ENCODE measurements around the gene LEAP2. TPM values are rescaled to one million over a fixed set of nuclear protein-coding genes. Genes with fewer than 3 reads are reported as not detected.

Gene LEAP2
- total and polyA plus RNA-seq, 9 donors: 0.74 to 3.2 (median 1.5) TPM

- 62% methylated on average over 2 of the region's 5 CpGs for WGBS (ENCODE audit: insufficient coverage)
- Histone ChIP-seq H3K4me3 (ENCODE audit: low read length) (no peak overlapping the region), H3K27ac (ENCODE audit: low read length) (no peak overlapping the region), H3K9me3 (replicated peaks; ENCODE audit: control insufficient read depth, low read depth, low read length) (no peaks in the 10 kb centered on the region), H3K36me3 (ENCODE audit: control insufficient read depth, insufficient read depth, low read length) (no peaks in the 10 kb centered on the region), H3K4me1 (ENCODE audit: control insufficient read depth, insufficient read depth, low read length) (peaks cover 4% of the 10 kb centered on the region), H3K27me3 (ENCODE audit: control insufficient read depth, insufficient read depth, low read length) (peaks cover 3% of the 10 kb centered on the region)
- DNase-seq: no peak
Measured at GRCh38 chr5:132860742-132861141, 12.7 kb upstream of the LEAP2 start.

- WGBS (ENCODE audit: insufficient coverage): 4% methylated on average over 17 of the region's 30 CpGs
- H3K4me3 ChIP-seq (ENCODE audit: low read length): peak overlapping the region; percentile 98
- no peak for DNase-seq
- H3K27me3 ChIP-seq (ENCODE audit: control insufficient read depth, insufficient read depth, low read length): peaks cover 3% of the 10 kb centered on the region
- H3K4me1 ChIP-seq (ENCODE audit: control insufficient read depth, insufficient read depth, low read length): peaks cover 22% of the 10 kb centered on the region
- peaks cover 25% of the 10 kb centered on the region for H3K36me3 ChIP-seq (ENCODE audit: control insufficient read depth, insufficient read depth, low read length)
- no peaks in the 10 kb centered on the region for H3K9me3 ChIP-seq (replicated peaks; ENCODE audit: control insufficient read depth, low read depth, low read length)
- H3K27ac ChIP-seq (ENCODE audit: low read length): peak overlapping the region; percentile 98
Measured at GRCh38 chr5:132865668-132866341, 7.7 kb upstream of the LEAP2 start.

GRCh38 chr5:132866342-132867045 is 7.0 kb upstream of the LEAP2 start, which contains the start of the genes GDF9 and UQCRQ:
GDF9 (minus strand) TSS chr5:132866469; CDS start chr5:132864533, 1,936 bp downstream.
UQCRQ (plus strand) TSS chr5:132866642; CDS start chr5:132866882, 240 bp downstream.
- peak within 1 kb of the TSS; percentile 98 for H3K4me3 ChIP-seq (ENCODE audit: low read length)
- H3K9me3 ChIP-seq (replicated peaks; ENCODE audit: control insufficient read depth, low read depth, low read length): no peaks in the 10 kb centered on the region
- peak; percentile 100 for DNase-seq
- whole genome bisulfite sequencing (ENCODE audit: insufficient coverage): under 1% methylated on average over 52 of the region's 55 CpGs
- peak within 1 kb of the TSS; percentile 98 for H3K27ac ChIP-seq (ENCODE audit: low read length)
- H3K27me3 ChIP-seq (ENCODE audit: control insufficient read depth, insufficient read depth, low read length): peaks cover 3% of the 10 kb centered on the region
- peaks cover 25% of the 10 kb centered on the region for H3K36me3 ChIP-seq (ENCODE audit: control insufficient read depth, insufficient read depth, low read length)
- H3K4me1 ChIP-seq (ENCODE audit: control insufficient read depth, insufficient read depth, low read length): peaks cover 23% of the 10 kb centered on the region

- Histone ChIP-seq H3K9me3 (replicated peaks; ENCODE audit: control insufficient read depth, low read depth, low read length) (no peaks in the 10 kb centered on the region), H3K27ac (ENCODE audit: low read length) (peak overlapping the region; percentile 98), H3K27me3 (ENCODE audit: control insufficient read depth, insufficient read depth, low read length) (peaks cover 3% of the 10 kb centered on the region), H3K4me3 (ENCODE audit: low read length) (peak overlapping the region; percentile 98), H3K36me3 (ENCODE audit: control insufficient read depth, insufficient read depth, low read length) (peaks cover 29% of the 10 kb centered on the region), H3K4me1 (ENCODE audit: control insufficient read depth, insufficient read depth, low read length) (peaks cover 25% of the 10 kb centered on the region)
- WGBS (ENCODE audit: insufficient coverage): 6% methylated on average over 3 of the region's 13 CpGs
- no peak for DNase-seq
Measured at GRCh38 chr5:132867046-132867451, 6.4 kb upstream of the LEAP2 start.

- no CpG with 5 or more reads among the region's 4 CpGs for WGBS (ENCODE audit: insufficient coverage)
Measured at GRCh38 chr5:132868754-132869153, 4.7 kb upstream of the LEAP2 start.

GRCh38 chr5:132870801-132871200 is 2.7 kb upstream of the LEAP2 start:
- no peak for DNase-seq
- no peaks in the 10 kb centered on the region for H3K27me3 ChIP-seq (ENCODE audit: control insufficient read depth, insufficient read depth, low read length)
- 45% methylated on average over 1 of the region's 2 CpGs for WGBS (ENCODE audit: insufficient coverage)
- H3K4me3 ChIP-seq (ENCODE audit: low read length): no peak overlapping the region
- peaks cover 27% of the 10 kb centered on the region for H3K4me1 ChIP-seq (ENCODE audit: control insufficient read depth, insufficient read depth, low read length)
- H3K36me3 ChIP-seq (ENCODE audit: control insufficient read depth, insufficient read depth, low read length): peaks cover 35% of the 10 kb centered on the region
- no peak overlapping the region for H3K27ac ChIP-seq (ENCODE audit: low read length)
- no peaks in the 10 kb centered on the region for H3K9me3 ChIP-seq (replicated peaks; ENCODE audit: control insufficient read depth, low read depth, low read length)

More at GRCh38 chr5:132868754-132869153, 4.7 kb upstream of the LEAP2 start:
- H3K9me3 ChIP-seq (replicated peaks; ENCODE audit: control insufficient read depth, low read depth, low read length): no peaks in the 10 kb centered on the region
- peaks cover 3% of the 10 kb centered on the region for H3K27me3 ChIP-seq (ENCODE audit: control insufficient read depth, insufficient read depth, low read length)
- no peak overlapping the region for H3K27ac ChIP-seq (ENCODE audit: low read length)
- H3K4me1 ChIP-seq (ENCODE audit: control insufficient read depth, insufficient read depth, low read length): peaks cover 32% of the 10 kb centered on the region
- peaks cover 32% of the 10 kb centered on the region for H3K36me3 ChIP-seq (ENCODE audit: control insufficient read depth, insufficient read depth, low read length)
- no peak for DNase-seq
- H3K4me3 ChIP-seq (ENCODE audit: low read length): no peak overlapping the region

GRCh38 chr5:132871459-132872284 is 1.8 kb upstream of the LEAP2 start:
- Histone ChIP-seq H3K27ac (ENCODE audit: low read length) (no peak overlapping the region), H3K4me3 (ENCODE audit: low read length) (no peak overlapping the region), H3K4me1 (ENCODE audit: control insufficient read depth, insufficient read depth, low read length) (peaks cover 24% of the 10 kb centered on the region), H3K9me3 (replicated peaks; ENCODE audit: control insufficient read depth, low read depth, low read length) (no peaks in the 10 kb centered on the region), H3K36me3 (ENCODE audit: control insufficient read depth, insufficient read depth, low read length) (peaks cover 39% of the 10 kb centered on the region), H3K27me3 (ENCODE audit: control insufficient read depth, insufficient read depth, low read length) (no peaks in the 10 kb centered on the region)
- WGBS (ENCODE audit: insufficient coverage): 89% methylated on average over 1 of the region's 5 CpGs
- no peak for DNase-seq

- no peak overlapping the region for H3K4me3 ChIP-seq (ENCODE audit: low read length)
- DNase-seq: no peak
- no peaks in the 10 kb centered on the region for H3K27me3 ChIP-seq (ENCODE audit: control insufficient read depth, insufficient read depth, low read length)
- H3K4me1 ChIP-seq (ENCODE audit: control insufficient read depth, insufficient read depth, low read length): peaks cover 17% of the 10 kb centered on the region
- H3K27ac ChIP-seq (ENCODE audit: low read length): no peak overlapping the region
- H3K36me3 ChIP-seq (ENCODE audit: control insufficient read depth, insufficient read depth, low read length): peaks cover 36% of the 10 kb centered on the region
- WGBS (ENCODE audit: insufficient coverage): no CpG with 5 or more reads among the region's 1 CpG
- no peaks in the 10 kb centered on the region for H3K9me3 ChIP-seq (replicated peaks; ENCODE audit: control insufficient read depth, low read depth, low read length)
Measured at GRCh38 chr5:132872788-132873118, 715 bp upstream of the LEAP2 start.

GRCh38 chr5:132873930-132874271 is 433 bp downstream of the LEAP2 start:
- DNase-seq: no peak
- H3K4me1 ChIP-seq (ENCODE audit: control insufficient read depth, insufficient read depth, low read length): peaks cover 20% of the 10 kb centered on the region
- H3K27me3 ChIP-seq (ENCODE audit: control insufficient read depth, insufficient read depth, low read length): no peaks in the 10 kb centered on the region
- 86% methylated on average over 3 of the region's 3 CpGs for WGBS (ENCODE audit: insufficient coverage)
- no peak overlapping the region for H3K27ac ChIP-seq (ENCODE audit: low read length)
- H3K36me3 ChIP-seq (ENCODE audit: control insufficient read depth, insufficient read depth, low read length): peaks cover 28% of the 10 kb centered on the region
- no peaks in the 10 kb centered on the region for H3K9me3 ChIP-seq (replicated peaks; ENCODE audit: control insufficient read depth, low read depth, low read length)
- H3K4me3 ChIP-seq (ENCODE audit: low read length): no peak overlapping the region

Data from muscle of leg (tissue), 11 donors.